HS-27A (cell line): ENCODE data around the gene ATF5.
"Not testable (repeated sequence)": the region's sequence is repeated elsewhere in the genome, so short reads cannot be mapped to it uniquely, and the experiment has no call there.

ENCODE experiments used
- DNase-seq: peaks from one replicate; pipeline ENCODE4 v3.0.0-alpha.2; 2012; ENCODE audit warnings: low read depth, missing footprints

The ATF5 gene

GRCh38 chr19:49949742-49950589, 21.0 kb downstream of the ATF5 start:
- DNase-seq: no peak

DNA sequence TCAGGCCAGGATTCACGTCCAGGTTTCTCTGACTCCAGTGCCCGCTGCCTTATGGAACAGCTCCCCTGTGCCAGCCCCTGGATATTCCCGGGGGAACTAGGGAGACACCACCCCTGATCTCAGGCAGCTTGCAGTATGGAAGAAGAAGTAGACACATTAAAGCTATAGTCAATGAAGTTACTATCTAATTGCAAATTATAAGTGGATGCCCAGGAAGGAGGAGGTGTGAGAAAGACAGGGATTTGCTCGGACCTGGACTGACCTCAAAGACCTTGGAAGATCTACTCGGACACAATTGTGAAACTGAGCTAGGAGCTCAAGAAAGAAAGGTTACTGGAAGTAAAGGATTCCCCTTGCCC, 21.6 kb downstream of the ATF5 start:
- no peak for DNase-seq

GRCh38 chr19:49950956-49951526, 22.0 kb downstream of the ATF5 start:
- no peak for DNase-seq

- DNase-seq: no peak
Observed at GRCh38 chr19:49951806-49952478, 22.9 kb downstream of the ATF5 start.

DNA sequence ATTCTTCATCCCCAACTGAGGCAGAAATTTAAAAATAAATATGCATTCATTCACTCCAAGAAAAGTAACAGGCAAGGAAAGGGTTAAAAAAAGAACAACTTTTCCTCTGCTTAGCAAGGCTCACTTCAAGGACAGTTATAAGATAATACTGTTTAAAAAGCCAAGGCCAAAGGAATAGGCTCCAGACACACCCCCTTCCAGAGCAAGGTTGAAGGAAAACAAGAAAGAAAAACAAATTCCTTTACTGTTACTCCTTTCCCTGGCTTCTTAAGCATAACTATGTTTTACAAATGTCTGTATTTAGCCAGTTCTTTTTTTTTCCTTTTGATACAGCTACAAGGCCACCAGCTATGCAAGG, 23.5 kb downstream of the ATF5 start:
- DNase-seq: no peak

- no peak for DNase-seq
Observed at GRCh38 chr19:49952906-49953305, 23.9 kb downstream of the ATF5 start.

DNA sequence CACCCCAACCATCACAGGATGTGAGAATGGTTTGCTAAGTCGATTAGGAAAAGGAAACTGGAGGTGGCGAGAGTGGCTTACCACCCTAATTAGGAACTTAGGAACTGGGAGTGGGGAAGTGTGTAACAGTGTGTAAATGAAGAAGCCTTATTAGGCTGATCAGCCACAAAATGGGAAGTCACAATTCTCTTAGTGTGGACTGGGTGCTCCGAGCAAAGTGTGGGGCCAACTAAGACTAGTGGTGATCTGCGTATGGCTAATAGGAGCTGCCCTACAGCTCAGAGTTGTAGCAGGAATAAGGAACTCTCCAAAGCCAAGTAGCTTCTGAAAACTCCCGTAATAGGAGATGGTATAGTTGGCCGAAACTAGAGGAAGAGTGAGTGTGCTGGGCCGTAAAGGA, 24.4 kb downstream of the ATF5 start:
- no peak for DNase-seq

DNA sequence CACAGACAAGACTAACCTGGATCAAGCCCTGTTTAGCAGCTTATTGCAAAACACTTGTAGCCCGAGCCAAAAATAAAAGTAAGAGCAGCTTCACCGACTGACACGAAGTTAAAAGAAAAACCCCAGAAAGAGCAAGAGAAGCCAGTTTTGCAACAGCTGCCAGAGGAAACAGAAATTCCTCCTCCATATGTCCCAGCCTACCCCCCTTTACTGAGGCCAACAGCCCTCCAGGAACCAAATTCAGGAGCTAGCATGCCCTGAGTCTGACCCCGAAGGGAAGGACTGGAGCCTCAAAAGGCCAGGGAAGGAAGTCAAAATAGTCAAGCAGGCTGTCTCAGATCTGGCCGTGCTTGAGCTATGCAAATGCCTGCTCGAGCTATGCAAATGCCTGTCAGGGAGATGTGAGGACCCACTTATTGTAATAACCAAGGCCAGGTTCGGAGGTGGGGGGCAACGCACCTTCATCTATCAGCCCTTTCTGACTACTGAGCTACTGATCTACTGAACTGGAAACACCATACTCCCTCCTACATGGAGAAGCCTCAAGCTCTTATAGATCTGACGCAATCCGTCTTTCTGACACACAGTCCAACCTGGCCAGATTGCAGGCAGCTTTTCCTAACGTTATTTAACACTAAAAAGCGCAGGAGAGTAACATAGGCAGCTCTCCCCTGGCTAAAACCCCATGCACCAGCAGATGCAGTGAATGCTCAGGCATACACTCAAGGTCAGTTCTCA, 25.3 kb downstream of the ATF5 start:
- no peak for DNase-seq

DNA sequence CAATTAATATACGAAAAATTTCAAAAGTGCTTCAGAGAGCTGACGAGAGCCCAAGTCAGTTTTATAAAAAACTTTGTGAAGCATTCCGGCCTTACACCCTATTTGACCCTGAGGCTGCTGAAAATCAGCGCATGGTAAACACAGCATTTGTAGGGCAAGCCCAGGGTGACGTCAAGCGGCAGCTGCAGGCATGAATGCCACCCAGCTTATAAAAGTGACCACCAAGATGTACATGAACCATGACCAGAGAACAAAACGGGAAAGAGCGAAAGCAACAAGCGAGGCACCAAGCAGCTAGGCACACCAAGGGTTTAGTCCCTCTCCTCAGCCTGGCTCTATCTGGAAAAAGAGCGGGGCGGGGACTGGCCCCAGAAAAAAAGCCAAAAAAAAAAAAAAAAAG, 25.9 kb downstream of the ATF5 start:
- DNase-seq: no peak

DNA sequence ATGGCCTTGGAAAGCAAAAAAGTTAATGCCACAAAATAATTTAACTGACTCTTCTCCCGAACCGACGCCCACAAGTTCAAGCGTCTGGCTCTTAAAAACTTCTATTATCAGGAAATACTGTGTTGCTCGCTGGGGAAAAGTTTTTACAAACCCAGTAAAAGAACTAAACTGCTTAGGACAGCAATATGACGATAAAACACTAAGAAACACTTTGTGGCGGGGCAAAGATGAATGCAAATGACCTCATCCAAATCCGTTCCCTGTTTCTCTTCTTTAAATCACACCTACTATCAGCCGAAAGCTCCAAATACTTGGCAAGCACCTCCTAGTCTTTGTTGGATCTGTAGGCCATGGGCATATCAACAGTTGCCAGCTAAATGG, 27.1 kb downstream of the ATF5 start:
- DNase-seq: no peak

DNA sequence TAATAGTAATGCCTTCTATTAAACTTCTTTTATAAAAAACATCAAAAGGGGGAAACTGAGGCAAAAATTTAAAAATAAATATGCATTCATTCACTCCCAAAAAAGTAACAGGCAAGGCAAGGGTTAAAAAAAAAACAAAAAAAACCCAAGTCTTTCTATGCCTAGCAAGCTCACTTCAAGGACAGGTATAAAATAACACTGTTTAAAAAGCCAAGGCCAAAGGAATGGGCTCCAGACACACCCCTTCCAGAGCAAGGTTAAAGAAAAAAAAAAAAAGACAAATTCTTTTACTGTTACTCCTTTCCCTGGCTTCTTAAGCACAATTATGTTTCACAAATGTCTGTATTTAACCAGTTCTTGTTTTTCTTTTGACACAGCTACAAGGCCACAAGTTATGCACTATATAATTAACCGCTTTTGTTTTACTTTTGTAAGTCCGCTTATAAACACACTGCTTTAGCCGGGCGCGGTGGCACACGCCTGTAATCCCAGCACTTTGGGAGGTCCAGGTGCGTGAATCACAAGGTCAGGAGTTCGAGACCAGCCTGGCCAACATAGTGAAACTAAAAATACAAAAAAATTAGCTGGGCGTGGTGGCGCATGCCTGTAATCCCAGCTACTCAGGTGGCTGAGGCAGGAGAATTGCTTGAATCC, 28.4 kb downstream of the ATF5 start:
- DNase-seq: no peak

DNA sequence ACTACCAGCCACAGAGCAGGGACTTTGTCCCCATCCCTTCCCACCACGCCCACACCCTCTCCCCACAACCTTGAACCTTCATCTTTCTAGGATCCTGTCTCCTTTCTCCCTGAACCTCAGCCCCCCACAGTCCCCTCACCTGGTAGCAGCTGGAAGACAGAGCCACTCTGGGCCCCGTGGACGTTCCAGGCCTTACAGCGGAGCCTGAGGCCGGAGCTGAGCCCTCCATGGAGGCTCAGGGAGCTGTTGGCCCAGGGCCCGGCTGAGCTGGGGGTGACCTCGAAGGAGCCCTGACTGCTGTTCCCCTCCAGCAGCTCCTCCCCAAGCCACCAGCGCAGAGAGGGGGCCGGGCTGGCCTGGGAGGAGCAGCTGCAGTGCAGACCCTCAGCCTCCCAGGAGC, 29.1 kb downstream of the ATF5 start:
- DNase-seq: not testable (repeated sequence)

- DNase-seq: not testable (repeated sequence)
Observed at GRCh38 chr19:49958596-49958995, 29.6 kb downstream of the ATF5 start.

- DNase-seq: not testable (repeated sequence)
Observed at GRCh38 chr19:49959892-49960291, 30.9 kb downstream of the ATF5 start.

- not testable (repeated sequence) for DNase-seq
Observed at GRCh38 chr19:49960980-49961379, 32.0 kb downstream of the ATF5 start, which contains the start of gene SIGLEC11. Gene SIGLEC11 (minus strand): TSS chr19:49961172. CDS start chr19:49961081, 91 bp downstream.

DNA sequence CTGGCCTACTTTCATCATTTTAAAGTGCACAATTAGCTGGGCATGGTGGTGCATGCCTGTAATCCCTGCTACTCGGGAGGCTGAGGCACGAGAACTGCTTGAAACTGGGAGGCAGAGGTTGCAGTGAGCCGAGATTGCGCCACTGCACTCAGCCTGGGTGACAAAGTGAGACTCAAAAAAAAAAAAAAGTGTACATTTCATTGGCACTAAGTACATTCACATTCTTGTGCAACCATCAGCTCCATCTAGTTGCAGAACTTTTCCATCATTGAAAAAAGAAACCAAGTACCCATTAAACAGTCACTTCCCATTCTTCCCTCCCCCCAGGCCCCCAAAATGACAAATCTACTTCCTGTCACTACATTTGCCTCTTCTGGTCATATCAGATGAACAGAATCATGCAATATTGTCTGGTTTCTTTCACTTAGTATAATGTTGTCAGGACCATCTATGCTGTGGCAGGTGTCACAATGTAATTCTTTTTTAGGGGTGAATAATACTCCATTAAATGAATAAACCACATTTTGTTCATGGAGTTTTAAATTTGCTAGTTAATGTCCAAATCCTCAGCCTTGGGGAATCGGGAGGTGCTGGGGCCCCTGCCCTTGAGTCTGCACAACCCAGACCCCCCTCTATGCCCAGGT, 39.4 kb downstream of the ATF5 start:
- DNase-seq: no peak

GRCh38 chr19:49969355-49969754, 40.4 kb downstream of the ATF5 start:
- not testable (repeated sequence) for DNase-seq

- DNase-seq: no peak
Observed at GRCh38 chr19:49971991-49972411, 43.0 kb downstream of the ATF5 start.

- no peak for DNase-seq
Observed at GRCh38 chr19:49972841-49973240, 43.8 kb downstream of the ATF5 start.

GRCh38 chr19:49973987-49974386, 45.0 kb downstream of the ATF5 start:
- no peak for DNase-seq

DNA sequence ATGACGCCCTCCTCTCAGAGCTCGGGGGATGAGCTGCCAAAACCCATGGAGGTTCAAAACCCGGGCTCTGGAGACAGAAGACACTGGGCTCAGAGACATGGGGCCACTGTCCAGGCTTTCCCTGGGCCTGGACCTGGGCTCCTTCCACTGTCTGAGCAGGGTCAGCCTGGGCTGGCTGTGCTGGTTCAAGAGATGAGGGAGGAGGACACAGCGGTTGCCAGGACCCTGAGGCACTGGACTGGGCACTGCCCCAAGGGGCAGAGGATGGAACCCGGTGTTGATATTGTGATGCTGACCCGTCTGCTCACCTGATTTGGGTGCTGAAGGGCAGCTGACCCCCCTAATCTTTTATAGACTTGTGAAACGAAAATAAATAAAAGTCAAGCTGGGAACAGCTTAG, 46.0 kb downstream of the ATF5 start:
- DNase-seq: no peak
